Fibroblast of peridontal ligament (primary cell): ENCODE measurements around the gene SIX3.

ENCODE experiments used
- DNase-seq: peaks from one replicate; pipeline ENCODE4 v3.0.0-alpha.2; 2010; ENCODE audit errors: extremely low read depth

Gene SIX3

DNA sequence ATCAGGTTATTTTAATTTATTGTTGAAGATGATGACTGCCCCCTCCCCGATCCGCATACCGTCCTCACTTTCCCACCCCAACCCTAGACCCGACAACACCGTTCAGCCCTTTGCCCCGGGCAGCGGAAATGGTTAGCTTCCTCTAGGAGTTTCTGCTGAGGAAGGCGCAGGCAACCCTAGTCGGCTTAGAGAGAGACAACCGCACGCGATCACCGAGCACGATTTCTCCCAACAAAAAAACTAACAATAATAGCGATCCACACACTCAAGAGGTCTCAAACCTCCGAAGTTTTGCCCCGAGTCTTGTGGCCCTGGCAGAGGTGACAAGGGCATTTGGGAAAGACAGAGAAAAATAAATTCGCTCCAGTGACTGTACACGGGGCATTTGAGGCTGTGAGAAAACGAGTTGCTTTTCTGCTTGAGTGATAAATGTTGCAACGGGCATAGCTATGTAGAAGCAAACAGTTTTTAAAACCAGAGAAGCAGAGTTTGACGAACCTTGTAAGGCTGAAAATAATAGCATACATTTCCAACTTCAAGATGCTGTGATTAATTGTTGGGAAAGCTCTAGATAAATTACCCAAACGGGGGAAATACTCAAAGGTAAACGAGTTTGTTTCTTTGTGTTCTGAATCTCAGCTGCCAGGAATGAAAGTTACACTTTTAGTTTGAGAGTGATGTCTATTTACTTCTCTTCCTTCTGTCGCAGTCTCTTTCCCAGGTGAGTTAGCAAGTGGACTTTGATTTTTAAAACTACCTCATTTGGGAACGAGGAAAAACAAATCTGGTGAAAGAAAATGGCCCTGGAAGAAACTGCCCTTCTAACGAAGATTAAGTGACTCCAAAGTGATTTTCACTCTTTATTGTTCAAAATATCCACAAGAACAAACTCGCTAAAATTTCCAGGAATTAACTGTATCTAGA, 11.0 kb upstream of the SIX3 start:
- no peak for DNase-seq

DNA sequence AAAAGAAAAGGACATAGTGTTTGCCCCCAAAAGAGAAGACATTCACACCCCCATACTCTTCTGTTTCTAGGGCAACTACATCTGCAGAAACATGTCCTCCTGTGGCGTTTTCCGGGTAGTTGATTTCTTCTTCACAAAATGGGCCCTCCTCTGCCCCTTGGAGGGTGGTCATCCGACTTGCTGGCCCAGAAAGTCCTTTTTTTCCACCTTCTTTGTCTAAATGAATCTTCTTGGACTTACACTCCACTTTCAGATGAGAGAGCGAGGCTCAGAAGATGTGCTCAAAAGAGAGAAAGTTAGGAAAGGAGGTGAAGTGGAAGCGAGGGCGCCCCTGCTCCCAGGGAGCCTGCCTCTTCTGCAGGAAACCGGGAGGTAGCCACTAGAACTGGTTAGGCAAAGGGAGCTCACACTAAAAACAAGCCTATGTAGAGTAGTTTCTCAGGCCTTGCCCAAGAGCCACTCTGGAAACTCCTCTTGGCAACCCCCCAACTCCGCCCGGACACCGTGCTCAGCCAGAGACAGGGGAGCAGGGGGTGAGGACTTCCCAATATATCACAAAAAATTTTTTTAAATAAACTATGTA, 10.2 kb upstream of the SIX3 start:
- no peak for DNase-seq

DNA sequence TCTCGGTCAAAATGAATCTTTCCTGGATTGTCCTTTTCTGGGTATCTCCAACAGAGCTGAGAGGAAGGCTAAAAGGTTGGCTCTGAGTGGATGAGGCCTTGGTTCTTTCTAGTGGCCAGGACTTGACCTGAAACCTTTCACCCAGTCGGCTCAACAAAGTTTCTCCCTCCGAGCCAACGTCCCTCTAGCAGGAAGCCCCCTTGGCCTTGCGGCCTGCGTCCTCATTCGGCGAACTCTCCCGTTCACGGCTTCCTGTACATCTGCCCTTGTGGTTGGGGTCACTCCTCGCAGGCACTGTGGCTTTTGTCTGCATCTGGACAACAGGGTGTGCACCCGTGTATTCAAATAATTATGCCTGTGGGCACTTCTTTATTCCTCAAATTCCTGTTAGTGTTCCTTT, 9.4 kb upstream of the SIX3 start:
- no peak for DNase-seq

DNA sequence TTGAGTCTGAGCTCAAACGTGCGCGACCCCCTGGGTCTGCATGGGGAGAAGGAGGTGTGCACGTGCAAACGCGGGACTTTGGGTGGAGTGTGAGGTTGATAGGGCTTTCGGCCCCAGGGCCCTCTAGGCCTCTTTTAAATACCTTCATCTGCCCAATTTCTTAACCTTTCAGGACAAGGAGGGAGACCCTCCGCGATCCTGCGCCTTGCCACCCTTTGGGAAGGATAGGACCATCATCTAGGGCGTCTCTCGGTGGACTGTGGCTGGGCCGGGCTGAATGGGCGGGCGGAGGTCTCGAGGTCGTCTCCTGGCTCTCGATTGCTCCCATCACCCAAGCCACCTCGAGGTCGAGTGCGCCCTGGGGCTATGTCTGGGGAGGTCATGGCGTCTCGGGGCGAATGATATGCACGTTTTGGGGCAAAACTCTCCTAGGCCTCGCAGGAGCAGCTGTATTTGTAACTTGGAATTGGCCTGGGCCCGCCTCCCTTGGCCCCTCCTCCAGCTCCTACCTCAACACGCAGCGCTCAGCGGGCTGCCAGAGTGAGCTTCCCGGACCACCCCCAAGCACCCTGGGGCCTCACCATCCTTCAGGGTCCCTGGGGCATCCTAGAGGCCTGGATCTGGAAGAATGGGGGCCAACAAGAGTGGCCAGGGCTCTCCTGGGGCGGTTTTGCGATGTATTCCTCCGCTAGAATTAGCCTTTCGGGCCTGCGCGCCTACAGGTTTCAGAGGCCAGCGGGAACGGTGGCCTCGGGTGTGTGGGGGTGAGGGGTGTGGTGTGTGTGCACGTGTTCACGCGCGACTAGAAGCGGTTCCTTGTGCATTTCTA, 8.7 kb upstream of the SIX3 start:
- DNase-seq = no peak

DNA sequence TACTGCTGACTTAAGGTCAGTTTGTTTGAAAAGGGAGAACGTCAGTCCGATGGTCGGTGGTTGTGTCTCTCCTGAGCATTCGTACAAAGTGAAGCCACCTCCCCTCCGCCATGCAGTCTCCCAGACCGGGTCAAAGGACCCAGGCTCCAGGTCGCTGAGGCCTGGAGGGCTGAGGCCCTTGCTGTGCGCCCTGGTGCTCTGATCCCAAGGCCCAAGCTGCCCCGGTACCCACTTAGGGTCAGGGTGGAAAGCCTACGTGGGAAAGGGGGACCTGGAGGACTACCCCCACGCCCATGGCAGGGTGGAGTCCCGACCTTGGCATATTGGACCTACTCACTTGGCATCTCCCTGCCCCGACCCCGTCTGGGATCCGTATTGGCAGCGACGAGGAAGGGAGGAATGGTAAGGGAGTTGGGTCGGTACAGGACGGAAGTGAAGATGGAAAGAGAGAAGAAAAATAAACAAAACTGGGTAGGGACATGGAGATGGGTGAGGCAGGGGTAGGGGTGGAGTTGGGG, 8.0 kb upstream of the SIX3 start:
- no peak for DNase-seq

DNA sequence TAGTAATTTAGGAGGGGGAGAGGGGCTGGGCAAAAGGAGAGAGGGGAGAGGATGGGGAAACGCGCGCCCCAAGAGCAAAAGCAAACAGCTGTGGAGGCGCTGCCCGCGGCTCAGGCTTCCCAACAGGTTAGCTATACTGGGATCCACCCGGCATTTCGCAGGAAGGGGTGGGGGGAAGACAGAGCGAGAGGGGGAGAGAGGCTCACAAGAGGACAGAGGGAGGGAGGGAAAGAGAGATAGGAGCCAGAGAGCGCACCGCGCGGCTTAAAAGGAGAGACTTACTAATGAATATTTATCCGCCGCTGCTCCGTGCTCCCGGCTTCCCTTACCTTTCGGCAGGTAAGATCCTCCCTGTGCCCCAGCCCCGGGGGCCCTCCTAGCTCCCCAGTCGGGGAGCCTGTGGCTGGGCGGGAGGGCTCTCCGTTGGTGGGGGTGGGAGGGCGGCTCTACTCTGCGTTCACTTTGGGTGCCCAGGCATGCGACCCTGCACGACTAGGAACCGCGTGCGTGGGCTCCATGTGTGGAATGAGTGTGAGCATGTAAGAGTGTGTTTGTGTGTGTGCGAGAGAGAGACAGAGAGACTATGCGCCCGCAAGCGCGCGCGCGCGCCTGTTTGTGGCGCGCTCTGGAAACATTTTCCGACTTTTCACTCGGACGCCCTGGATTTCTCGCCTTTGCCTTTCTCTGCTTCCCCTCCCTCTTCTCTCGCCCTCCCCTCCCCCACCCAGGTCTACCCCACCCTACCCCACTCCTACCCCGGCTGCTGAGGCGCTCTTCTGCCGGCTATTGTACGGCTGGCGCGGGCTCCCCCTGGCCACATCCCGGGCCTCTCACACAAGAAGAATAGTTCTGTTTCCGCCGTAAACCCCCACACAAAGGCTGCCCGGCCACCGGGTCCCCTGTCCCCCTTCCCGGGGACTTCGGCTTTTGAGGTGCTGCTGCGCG, 7.2 kb upstream of the SIX3 start:
- no peak for DNase-seq

DNA sequence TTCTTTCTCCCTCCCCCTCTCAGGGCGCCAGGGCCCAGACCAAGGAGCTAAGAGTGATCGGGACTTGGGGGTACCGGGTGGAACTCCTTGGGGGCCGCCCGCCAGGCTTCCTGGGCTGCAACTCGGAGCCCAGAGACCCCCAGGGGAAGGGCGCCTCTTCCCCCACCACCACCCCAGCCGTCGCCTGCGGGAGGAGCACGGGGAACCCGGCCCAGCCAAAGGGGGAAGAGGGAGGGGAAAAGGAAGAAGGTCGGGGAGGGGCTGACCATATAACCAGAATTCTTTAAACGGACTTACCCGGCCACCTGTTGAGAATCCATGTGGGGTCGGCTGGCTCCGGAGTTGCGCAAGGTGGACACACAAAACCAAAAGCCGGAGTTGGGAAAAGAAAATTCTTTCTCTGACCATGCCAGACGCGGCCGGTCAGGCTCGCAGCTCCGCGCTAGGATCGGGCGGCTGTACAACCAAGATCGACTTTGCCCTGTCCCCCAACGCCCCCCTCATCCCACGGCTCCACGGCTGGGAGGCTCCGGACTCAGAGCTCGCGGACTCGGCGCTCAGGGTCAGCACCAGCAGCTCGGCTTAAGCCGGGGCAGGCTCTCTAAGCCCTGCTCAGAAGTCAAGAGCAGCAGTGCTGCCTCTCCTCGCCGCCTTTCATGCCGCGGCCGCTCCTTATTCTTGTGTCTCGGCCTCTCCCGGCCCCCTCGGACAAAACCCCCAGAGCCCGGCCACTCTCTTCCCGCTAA, 6.3 kb upstream of the SIX3 start:
- DNase-seq = no peak

DNA sequence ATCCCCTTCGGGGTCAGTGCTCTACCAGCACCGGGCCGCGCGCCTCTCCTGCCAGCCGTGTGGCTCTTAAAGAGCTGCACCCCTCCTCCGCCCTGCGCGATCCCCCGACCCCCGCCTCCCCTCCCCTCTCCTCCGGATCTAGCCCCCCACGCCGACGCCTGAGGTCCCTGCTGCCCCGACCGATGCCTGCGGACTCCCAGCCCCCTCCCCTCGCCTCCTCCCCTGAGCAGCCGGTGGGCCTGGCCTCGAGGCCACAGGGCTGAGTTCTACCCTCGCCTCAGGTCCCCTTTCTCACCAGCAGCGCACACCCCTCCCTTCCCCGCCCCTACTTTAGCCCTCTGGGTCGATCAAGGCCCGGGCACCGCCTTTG, 5.8 kb upstream of the SIX3 start:
- DNase-seq = no peak

DNA sequence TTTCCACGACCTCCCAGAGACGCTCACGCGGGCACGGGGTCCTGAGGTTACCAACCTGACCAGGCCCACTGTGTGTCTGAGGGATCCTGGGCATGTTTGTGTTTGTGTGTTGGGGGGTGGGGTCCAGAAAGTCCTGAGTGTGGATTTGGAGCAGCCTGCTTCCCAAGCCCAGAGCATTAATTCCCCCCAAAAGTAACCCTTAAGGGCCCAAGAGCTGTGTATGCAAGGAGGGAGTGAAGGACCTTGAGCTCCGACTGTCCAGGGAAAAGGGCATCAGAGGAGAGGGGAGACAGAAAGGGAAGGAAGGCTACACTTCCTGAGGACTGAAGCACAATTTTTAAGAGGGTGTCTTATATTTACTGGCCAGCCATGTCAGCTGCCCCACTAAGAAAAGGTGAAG, 5.2 kb upstream of the SIX3 start:
- no peak for DNase-seq

DNA sequence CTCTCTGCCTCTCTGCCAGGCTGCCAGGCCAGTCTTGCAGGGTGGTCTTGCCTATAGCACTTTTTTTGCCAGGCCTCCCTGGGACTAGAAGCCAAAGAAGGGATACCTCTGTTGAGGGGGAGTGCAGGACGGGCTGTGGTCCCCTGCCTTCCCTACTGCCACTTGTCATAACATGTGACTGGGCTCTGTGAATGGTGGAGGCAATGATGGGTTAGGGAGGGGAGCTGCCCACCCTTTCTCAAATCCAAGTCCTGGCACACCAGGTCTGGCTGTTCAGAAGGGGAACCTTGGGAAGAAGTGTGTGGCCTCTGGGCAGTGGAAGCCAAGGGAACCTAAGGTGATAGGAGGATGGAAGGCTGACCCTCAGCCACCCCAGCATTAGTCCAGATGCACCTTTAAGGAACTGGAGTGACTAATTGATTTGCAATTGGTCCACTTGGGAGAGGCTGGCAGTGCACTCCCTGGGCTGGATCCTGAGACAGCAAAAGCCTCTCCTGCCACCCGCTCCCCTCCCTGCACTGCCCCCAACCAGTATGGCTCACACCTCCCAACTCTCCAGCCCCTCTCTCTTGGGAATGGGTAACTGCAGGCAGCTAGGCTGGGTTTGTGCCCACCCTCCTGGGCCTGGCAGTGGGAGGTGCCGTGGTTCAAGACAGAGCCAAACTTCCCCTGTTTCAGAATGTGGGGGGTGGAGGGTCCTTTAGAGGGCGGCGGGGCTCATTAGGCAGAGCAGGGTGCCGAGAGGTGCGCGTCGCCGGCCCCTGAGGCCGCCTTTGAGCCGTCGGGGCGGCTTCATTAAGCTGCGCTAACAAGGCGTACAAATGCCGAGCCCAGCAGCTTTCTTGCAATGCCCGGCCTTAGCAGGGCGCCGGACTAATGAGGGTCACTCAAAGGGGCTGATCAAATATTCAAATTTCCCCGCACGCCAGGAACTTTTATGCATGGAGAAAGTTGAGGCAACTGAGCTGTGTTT, 4.5 kb upstream of the SIX3 start:
- DNase-seq = no peak

DNA sequence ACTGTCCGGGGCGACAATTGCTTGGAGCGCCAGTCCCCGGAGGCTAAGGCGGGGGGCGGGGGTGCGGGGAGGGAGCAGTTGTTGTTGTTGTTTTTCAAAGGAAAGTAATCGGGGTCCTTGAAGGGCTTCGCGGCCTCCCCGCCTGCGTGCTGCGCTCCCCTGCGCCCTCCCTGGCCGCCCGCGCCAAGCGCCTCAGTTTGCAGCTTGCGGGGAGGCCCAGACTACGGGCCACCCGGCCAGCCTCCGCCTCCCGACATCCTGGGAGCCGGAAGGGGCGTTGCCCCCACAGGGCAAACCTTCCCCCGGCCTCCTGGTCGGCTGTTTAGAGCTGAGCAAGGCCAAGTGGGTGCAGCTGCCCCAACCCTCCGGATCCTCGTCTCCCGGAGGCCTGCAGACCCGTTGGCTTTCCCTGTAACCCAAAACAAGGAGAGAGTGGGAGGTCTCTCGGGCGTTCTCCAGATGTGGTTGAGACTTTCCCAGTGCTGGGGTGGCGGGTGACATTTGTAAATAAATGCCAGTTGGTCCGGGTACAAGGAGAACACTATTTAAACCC, 3.7 kb upstream of the SIX3 start:
- DNase-seq = no peak

DNA sequence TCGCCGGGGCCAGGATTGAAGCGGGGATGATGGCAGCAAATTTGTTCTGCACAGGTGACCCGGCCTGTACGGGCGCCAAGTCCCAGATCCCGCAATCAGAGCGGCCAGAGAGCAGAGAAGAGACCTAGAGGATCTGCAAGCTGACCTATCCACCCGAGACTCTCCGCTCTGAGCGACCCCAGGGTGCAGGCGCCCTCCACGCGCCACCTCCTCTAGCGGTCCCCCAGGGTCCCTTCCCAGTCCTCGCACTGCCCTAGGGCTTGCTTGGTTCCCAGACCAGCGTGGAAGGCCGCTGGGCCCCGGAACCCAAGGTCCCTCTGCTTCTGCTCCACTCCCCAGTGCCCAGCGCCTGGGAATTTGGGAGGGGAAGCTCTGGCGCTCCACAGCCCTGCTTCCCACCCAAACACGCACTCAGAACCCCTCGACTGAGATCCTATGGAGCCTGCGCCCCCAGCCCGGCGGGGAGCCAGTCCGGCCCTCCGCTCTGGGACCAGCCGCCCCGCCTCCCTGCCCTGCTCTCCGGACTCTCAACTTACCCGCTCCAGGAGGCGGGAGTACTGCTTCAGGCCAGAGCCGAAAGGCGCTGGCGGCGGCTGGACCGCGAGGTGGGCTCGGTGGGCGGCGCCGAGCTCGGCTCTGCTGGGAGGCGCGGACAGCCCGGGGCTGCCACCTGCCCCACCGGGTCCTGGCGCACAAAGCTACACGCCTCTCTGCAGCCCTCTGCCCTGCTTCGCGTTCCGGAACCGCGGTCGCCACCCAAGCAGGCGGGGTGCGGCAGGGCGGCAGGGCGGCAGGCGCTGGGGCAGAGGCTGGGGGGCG, 3.0 kb upstream of the SIX3 start:
- DNase-seq = no peak

DNA sequence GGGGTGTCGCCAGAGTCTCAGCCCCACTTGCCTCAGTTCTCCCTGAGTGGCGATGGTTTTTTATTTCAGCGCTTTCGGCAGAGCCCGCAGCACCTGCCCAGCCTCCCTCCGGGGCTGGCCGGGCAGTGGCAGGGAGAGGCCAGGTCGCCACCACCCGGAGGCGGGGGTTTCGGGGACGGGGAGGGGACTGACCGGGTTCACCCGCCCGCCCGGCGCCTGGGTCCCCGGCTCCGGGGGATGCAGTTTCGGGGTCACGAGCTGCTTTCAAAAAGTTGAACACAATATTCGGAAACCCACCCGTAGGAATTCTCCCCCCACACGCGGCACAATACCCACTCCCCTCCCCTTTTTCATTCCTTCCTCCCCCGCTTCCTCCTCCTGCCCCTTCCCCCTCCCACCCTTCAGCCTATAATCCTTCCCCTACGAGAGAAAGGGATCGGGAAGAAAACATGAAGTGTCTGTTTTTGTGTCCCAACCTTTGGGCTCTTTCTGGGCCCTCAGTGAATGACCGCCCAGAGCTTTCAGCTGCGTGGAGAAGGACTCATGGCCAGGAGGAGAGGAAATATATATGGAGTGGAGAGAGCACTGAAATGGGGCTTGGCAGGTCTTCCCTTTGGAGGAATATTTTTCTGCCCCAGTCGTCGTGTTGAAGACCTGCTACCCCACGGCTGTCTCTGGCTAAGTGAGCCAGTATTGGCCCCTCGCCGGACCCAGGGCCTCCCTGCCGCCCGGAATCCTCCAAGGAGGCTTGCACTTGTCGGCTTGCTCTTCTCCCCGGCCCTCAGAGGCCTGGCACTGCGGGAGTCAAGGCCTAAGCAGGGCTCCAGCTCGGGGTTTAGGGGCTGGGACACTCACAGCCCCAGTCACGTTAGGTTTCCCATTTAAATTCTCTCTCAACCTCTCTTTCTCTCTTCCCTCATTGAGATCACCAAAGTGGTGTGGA, 2.1 kb upstream of the SIX3 start:
- DNase-seq = no peak

DNA sequence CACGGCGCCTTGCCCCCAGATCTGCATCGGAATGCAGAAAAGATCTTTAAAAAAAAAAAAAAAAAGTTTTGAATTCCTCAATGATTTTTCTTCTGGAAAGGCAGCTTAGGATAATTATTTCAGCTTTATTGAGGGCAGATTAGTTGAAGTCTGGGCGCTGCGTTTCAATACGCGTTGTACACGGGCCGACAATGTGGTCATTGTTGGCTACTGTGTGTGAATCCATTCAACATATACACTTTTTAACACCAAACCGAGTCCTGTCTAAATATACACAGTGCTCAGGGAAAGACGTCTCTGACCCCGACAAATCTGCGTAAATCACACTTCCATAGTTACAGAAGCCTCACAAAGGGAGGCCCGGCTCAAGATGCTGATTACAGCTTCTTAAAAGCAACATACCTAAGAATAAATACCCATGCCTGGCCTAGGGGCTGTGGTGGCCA, 1.4 kb upstream of the SIX3 start:
- no peak for DNase-seq

DNA sequence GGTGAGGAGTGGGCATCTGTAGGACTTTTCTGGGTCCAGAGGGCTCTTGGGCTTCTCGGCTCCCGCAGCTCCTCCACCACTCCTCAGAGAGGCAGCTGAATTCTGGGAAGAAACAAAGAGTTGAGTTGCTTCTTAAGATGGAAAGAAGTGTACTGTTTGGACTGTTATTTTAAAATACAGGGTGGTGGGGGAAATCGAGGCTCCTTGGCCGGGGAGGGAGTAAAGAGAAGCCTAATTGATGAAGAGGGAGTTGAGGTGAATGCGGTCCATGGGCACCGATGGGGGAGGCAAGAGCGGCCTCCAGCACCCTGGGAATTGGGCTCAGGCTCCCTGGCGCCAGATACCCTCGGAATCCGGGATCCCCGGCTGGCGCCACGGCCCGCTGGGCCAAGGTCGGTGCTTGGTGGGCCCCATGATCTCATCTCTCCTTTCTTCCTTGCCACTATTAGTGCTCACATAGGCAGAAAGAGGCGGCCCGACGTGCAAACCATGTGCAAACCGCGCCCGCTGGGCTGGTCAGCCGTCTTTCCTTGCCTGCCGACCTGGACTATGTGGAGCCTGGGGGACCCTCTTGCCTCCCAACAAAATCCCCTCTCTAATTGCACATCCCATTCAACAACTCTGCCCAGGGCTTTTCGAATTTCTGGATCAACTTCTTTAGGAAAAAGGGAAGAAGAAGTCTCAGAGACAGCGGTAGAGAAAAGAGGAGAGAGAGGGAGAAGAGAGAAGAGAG, 604 bp upstream of the SIX3 start:
- no peak for DNase-seq

DNA sequence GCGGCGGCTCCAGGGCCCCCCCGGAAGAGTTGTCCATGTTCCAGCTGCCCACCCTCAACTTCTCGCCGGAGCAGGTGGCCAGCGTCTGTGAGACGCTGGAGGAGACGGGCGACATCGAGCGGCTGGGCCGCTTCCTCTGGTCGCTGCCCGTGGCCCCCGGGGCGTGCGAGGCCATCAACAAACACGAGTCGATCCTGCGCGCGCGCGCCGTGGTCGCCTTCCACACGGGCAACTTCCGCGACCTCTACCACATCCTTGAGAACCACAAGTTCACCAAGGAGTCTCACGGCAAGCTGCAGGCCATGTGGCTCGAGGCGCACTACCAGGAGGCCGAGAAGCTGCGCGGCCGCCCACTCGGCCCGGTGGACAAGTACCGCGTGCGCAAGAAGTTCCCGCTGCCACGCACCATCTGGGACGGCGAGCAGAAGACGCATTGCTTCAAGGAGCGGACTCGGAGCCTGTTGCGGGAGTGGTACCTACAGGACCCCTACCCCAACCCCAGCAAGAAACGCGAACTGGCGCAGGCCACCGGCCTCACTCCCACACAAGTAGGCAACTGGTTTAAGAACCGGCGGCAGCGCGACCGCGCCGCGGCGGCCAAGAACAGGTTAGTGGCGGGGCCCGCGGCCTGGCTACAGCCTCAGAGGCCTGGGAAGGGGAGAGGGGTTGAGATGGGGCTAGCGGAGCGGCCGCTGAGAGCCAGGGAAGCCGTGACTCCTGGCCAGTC, 965 bp downstream of the SIX3 start:
- no peak for DNase-seq
